C4-2B (cell line): ENCODE measurements around the gene ATP11A.

Source experiments
- ZFX ChIP-seq: fragments of 450-650 bp; IDR thresholded peaks from 2 replicates; pipeline ENCODE4 v1.6.1; 2017
- TF ChIP-seq, protein P1 (sequence below): fragments of 450-650 bp; conservative IDR thresholded peaks from 2 replicates; pipeline ENCODE4 v1.5.1; 2017; ENCODE audit warnings: mild to moderate bottlenecking

DNA sequence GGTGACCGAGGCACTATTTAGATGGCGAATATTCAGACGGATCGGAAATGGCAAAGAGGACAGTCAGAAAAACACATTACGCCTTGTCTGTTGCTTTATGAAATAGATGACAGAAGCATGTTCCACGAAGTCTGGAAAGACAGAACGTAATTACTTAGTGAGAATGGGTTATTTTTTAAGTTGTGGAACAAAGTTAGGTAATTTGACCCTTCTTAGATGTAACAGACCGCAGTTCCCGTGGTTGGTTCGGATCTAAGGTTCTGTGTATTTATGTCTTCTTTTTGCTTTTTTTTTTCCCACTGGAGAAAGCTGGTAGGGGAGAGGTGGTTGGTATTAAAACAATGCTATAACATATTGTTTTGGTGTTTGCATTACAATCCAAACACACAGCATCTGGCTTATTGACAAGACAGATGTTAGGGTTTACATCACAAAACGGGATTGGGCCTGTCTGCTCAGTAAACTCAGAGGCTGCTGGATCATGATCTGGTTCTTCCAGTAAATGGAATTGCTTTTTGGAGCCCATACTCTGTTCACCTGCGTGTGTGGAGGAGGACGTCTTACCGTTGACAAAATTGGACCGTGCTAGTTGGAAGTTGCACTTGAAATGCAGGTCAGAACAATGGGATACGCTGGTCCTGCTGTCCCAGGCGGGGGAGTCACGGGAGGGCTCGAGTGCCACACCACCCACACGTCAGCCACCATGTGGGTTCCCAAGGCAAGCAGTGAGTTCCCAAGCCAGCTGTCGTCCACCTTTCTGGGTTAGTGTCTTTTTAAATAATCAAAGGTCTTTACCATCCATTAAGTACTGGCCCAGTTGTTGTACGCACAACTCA lies 13.8 kb downstream of the ATP11A start:
- TF ChIP-seq, protein P1, sequence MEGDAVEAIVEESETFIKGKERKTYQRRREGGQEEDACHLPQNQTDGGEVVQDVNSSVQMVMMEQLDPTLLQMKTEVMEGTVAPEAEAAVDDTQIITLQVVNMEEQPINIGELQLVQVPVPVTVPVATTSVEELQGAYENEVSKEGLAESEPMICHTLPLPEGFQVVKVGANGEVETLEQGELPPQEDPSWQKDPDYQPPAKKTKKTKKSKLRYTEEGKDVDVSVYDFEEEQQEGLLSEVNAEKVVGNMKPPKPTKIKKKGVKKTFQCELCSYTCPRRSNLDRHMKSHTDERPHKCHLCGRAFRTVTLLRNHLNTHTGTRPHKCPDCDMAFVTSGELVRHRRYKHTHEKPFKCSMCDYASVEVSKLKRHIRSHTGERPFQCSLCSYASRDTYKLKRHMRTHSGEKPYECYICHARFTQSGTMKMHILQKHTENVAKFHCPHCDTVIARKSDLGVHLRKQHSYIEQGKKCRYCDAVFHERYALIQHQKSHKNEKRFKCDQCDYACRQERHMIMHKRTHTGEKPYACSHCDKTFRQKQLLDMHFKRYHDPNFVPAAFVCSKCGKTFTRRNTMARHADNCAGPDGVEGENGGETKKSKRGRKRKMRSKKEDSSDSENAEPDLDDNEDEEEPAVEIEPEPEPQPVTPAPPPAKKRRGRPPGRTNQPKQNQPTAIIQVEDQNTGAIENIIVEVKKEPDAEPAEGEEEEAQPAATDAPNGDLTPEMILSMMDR = no peak
- no peak for TF ChIP-seq ZFX
